Kidney (tissue), 14 donors: ENCODE data around the gene EIF4G1. TPM values are rescaled to one million over a fixed set of nuclear protein-coding genes. Genes with fewer than 3 reads are reported as not detected.

Source experiments
- DNase-seq, 5 donors: peaks; one replicate each; pipeline ENCODE4 v3.0.0-alpha.2; 2013 to 2020
- FAIRE-seq: peaks from 2 replicates; lab custom pipeline; 2012; peaks lifted over from hg19 to GRCh38; lab: Jason Lieb, UNC
- H3K27ac ChIP-seq, 2 donors: one replicate each; pipeline ENCODE4 v1.7.0; 2013; ENCODE audit warnings: low read depth in 2 of 2, low read length in 2 of 2, inconsistent platforms in 1 of 2
- H3K27me3 ChIP-seq: one replicate; pipeline ENCODE4 v1.7.1; 2013; ENCODE audit warnings: low read length, inconsistent platforms; ENCODE audit not compliant: control insufficient read depth, insufficient read depth
- H3K36me3 ChIP-seq, 3 donors: one replicate each; pipeline versions ENCODE4 v1.7.0 to v1.7.1; 2013; ENCODE audit warnings: low read length in 3 of 3, control low read depth in 1 of 3, inconsistent platforms in 1 of 3; ENCODE audit not compliant: insufficient read depth in 3 of 3, control insufficient read depth in 2 of 3
- H3K4me1 ChIP-seq, 3 donors: one replicate each; pipeline versions ENCODE4 v1.7.0 to v1.7.1; 2013; ENCODE audit warnings: low read length in 3 of 3, inconsistent platforms in 1 of 3, low read depth in 1 of 3; ENCODE audit not compliant: control insufficient read depth in 2 of 3, insufficient read depth in 2 of 3
- H3K4me3 ChIP-seq, 3 donors: one replicate each; pipeline versions ENCODE4 v1.7.0 to v1.8.1; 2013; ENCODE audit warnings: low read length in 3 of 3, control low read depth in 1 of 3, inconsistent platforms in 1 of 3
- H3K9ac ChIP-seq, 3 donors: one replicate each; pipeline versions ENCODE4 v1.7.0 to v1.7.1; 2013; ENCODE audit warnings: low read length in 3 of 3, control low read depth in 1 of 3, inconsistent platforms in 1 of 3
- H3K9me3 ChIP-seq, 3 donors: one replicate each; pipeline versions ENCODE4 v1.7.0 to v1.7.1; 2013; ENCODE audit warnings: low read length in 3 of 3, control low read depth in 1 of 3, inconsistent platforms in 1 of 3; ENCODE audit not compliant: control insufficient read depth in 2 of 3, insufficient read depth in 1 of 3
- intact Hi-C: fragments of 100-400 bp; cut with DNase I; formaldehyde crosslinking; loops from one replicate; pipeline ENCODE4 v1.11.1; 2022
- polyA plus RNA-seq: library from polyadenylated mRNA; stranded (reverse); fragments of 350-450 nt; fragmentation: Illumina TruSeq; extraction: RNeasy Lipid Tissue Mini Kit (QIAGEN cat#74804); gene quantifications from one replicate; pipeline ENCODE4 v1.2.3, GENCODE V29; 2014; ENCODE audit warnings: low read depth, low replicate concordance; ENCODE audit not compliant: insufficient read depth
- total RNA-seq: library from RNA; stranded (reverse); fragmentation: NEBNext Ultra II Directional; extraction: Animal tissue kit (Norgen Biotek cat#: 25700); gene quantifications from one replicate; pipeline ENCODE4 v1.2.1, GENCODE V29; 2021
- TF ChIP-seq, protein P1 (sequence below): IDR thresholded peaks from 3 replicates; pipeline ENCODE4 v1.5.1; 2012; ENCODE audit warnings: mild to moderate bottlenecking, moderate library complexity, borderline replicate concordance; ENCODE audit not compliant: insufficient read depth; ENCODE audit errors: extremely low read depth
- donor health status: control.
- donor health status: control.
- donor health status: control.
- donor health status: control.
- donor health status: control.
- donor health status: DM: yes; HTN: yes; CAD: no.
- donor health status: Normal renal cell carcinoma (clear cell type).

The EIF4G1 gene
- total and polyA plus RNA-seq, 2 donors from 2014 or later = 118 to 327 TPM

DNA sequence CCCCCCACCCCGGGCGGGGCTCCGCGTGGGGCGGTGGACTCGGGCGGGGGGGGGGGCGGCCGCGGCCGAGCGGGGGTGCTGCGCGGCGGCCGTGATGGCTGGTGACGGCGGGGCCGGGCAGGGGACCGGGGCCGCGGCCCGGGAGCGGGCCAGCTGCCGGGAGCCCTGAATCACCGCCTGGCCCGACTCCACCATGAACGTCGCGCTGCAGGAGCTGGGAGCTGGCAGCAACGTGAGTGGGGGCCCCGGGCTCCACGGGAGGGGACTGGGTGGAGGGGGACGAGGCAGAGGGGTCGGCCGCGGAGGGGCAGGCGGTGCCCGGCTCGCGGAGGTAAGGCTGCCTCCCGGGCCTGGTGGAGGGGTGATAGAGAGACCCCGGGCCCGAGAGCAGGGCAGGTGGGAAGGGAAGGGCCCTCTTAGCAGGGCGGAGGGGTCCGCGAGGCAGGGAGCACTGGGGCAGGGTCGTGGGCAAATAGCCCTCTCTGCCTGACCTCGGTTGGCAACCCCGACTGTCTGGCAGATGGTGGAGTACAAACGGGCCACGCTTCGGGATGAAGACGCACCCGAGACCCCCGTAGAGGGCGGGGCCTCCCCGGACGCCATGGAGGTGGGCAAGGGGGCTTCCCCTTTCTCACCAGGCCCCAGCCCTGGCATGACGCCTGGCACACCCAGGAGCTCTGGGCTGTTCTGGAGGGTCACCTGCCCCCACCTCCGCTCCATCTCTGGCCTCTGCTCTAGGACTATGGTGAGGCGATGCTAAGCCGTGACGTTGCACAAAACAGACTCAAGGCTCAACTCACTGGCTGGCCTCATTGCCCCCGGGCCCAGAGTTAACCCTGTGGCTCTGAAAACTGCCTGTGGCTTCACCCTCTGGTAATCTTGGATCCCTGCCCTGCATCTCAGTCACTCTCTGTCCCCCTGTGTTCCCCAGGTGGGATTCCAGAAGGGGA lies 38.2 kb upstream of the EIF4G1 start, which contains the start of gene ECE2:
TSS of gene ECE2 (plus strand) at position 62 of the 950 bp plus-strand sequence. CDS start at position 194, 132 bp downstream.
- no peak within 1 kb of the TSS for H3K4me3 ChIP-seq
- peaks cover 7% of the 10 kb centered on the region for H3K27me3 ChIP-seq
- peaks cover 0 to 2% (median 0%) of the 10 kb centered on the region in 3 donors for H3K4me1 ChIP-seq
- TF ChIP-seq, protein P1, sequence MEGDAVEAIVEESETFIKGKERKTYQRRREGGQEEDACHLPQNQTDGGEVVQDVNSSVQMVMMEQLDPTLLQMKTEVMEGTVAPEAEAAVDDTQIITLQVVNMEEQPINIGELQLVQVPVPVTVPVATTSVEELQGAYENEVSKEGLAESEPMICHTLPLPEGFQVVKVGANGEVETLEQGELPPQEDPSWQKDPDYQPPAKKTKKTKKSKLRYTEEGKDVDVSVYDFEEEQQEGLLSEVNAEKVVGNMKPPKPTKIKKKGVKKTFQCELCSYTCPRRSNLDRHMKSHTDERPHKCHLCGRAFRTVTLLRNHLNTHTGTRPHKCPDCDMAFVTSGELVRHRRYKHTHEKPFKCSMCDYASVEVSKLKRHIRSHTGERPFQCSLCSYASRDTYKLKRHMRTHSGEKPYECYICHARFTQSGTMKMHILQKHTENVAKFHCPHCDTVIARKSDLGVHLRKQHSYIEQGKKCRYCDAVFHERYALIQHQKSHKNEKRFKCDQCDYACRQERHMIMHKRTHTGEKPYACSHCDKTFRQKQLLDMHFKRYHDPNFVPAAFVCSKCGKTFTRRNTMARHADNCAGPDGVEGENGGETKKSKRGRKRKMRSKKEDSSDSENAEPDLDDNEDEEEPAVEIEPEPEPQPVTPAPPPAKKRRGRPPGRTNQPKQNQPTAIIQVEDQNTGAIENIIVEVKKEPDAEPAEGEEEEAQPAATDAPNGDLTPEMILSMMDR = no peak
- intact Hi-C loops = no loop called here
- peak in 2 of 5 donors; percentile 11 to 72 for DNase-seq
- H3K9ac ChIP-seq = no peak within 1 kb of the TSS
- H3K27ac ChIP-seq = no peak within 1 kb of the TSS
- FAIRE-seq = no peak
- H3K36me3 ChIP-seq = no peaks in the 10 kb centered on the region
- no peaks in the 10 kb centered on the region for H3K9me3 ChIP-seq

DNA sequence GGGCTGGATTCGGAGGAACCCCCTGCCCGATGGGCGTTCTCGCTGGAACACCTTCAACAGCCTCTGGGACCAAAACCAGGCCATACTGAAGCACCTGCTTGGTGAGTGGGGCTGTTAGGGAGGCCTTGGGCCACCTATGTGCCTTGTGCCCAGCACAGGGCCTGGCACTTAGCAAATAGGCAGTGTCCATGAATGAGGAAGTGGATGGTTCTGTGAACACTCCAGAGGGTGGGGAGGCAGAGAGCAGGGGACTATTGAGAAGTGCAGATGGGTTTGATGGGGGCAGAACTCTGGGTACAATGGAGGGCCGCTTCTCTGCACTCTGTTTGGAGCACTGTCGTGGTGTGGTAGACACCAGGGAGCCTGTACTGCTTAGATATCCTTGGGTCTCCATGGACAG lies 37.0 kb upstream of the EIF4G1 start:
- H3K9ac ChIP-seq = no peak overlapping the region
- peaks cover 0 to 2% (median 0%) of the 10 kb centered on the region in 3 donors for H3K4me1 ChIP-seq
- intact Hi-C loops = no loop called here
- no peak for DNase-seq
- H3K27me3 ChIP-seq = peaks cover 7% of the 10 kb centered on the region
- no peaks in the 10 kb centered on the region for H3K9me3 ChIP-seq
- TF ChIP-seq, protein P1 = no peak
- no peaks in the 10 kb centered on the region for H3K36me3 ChIP-seq
- no peak overlapping the region for H3K4me3 ChIP-seq
- no peak for FAIRE-seq
- H3K27ac ChIP-seq = no peak overlapping the region

DNA sequence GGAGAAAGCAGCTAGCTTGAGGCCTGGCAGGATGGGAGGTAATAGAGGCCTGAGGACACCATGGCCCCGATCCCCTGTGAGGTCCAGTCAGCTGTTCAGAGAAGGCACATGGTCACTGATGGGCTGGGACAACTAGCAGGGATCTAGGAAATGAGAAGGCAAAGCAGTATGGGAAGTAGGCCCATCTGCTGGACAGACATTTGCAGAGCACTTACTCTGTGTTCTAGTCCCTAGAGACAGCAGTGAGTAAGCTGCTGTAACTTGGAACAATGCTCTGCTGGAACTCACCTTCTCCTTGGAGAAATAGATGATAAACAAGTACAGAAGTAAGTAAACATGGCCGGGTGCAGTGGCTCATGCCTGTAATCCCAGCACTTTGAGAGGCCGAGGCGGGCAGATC lies 31.5 kb upstream of the EIF4G1 start:
- no peaks in the 10 kb centered on the region for H3K36me3 ChIP-seq
- no peaks in the 10 kb centered on the region for H3K9me3 ChIP-seq
- DNase-seq (no peak), FAIRE-seq (no peak)
- H3K4me3 ChIP-seq = no peak overlapping the region
- no peak overlapping the region for H3K9ac ChIP-seq
- H3K27ac ChIP-seq = no peak overlapping the region
- TF ChIP-seq, protein P1 = no peak
- intact Hi-C loops = no loop called here
- no peaks in the 10 kb centered on the region for H3K4me1 ChIP-seq
- no peaks in the 10 kb centered on the region for H3K27me3 ChIP-seq
